Spleen (tissue), 11 donors: ENCODE results near the gene KLHL22. TPM values are rescaled to one million over a fixed set of nuclear protein-coding genes. Genes with fewer than 3 reads are reported as not detected.

ENCODE experiments used
- DNase-seq: peaks from one replicate; pipeline ENCODE4 v3.0.0-alpha.2; 2020
- H3K27ac ChIP-seq, 8 donors: fragments of 200-600 bp; sonication (generic) in 7 of 8; 1 replicate in 4 of 8; 2 replicates in 4 of 8; pipeline versions ENCODE4 v1.5.0 to v1.8.0; 2016 to 2021; ENCODE audit warnings: inconsistent platforms in 4 of 8, mild to moderate bottlenecking in 4 of 8, moderate library complexity in 1 of 8
- H3K27me3 ChIP-seq, 7 donors: fragments of 200-600 bp; sonication (generic) in 6 of 7; replicated peaks in 1 of 7; 1 replicate in 4 of 7; 2 replicates in 3 of 7; pipeline versions ENCODE4 v1.5.0 to v1.8.0; 2016 to 2021; ENCODE audit warnings: inconsistent platforms in 3 of 7, mild to moderate bottlenecking in 1 of 7
- H3K36me3 ChIP-seq, 6 donors: fragments of 200-600 bp; sonication (generic) in 5 of 6; 1 replicate in 4 of 6; 2 replicates in 2 of 6; pipeline versions ENCODE4 v1.5.0 to v1.8.0; 2016 to 2021; ENCODE audit warnings: inconsistent platforms in 2 of 6
- H3K4me1 ChIP-seq, 6 donors: fragments of 200-600 bp; sonication (generic) in 5 of 6; 1 replicate in 3 of 6; 2 replicates in 3 of 6; pipeline versions ENCODE4 v1.5.0 to v1.8.0; 2016 to 2021; ENCODE audit warnings: inconsistent platforms in 3 of 6
- H3K4me3 ChIP-seq, 8 donors: fragments of 200-600 bp; sonication (generic) in 7 of 8; 1 replicate in 4 of 8; 2 replicates in 4 of 8; pipeline versions ENCODE4 v1.5.0 to v1.8.0; 2016 to 2021; ENCODE audit warnings: inconsistent platforms in 4 of 8, mild to moderate bottlenecking in 4 of 8, moderate library complexity in 2 of 8
- H3K9me3 ChIP-seq, 8 donors: fragments of 200-600 bp; sonication (generic) in 7 of 8; 1 replicate in 4 of 8; 2 replicates in 4 of 8; pipeline versions ENCODE4 v1.5.0 to v1.8.0; 2016 to 2021; ENCODE audit warnings: inconsistent platforms in 4 of 8
- POLR2A ChIP-seq, 3 donors: fragments of 450-650 bp; IDR thresholded peaks; one replicate each; pipeline ENCODE4 v1.5.1; 2017; ENCODE audit warnings: antibody characterized with exemption in 3 of 3, mild to moderate bottlenecking in 1 of 3
- POLR2AphosphoS5 ChIP-seq, 3 donors: sonication (generic); formaldehyde crosslinking; IDR thresholded peaks; one replicate each; pipeline ENCODE4 v1.5.1; 2017; ENCODE audit warnings: antibody characterized with exemption in 3 of 3
- WGBS, 5 donors: extraction: QIAGEN DNeasy Blood & Tissue Kit in 3 of 5; methylation state at CpG; one replicate each; pipeline versions ENCODE4 v1.1.5 to v1.1.7; 2013 to 2018; 5-methylcytosine and 5-hydroxymethylcytosine counted together
- intact Hi-C: fragments of 100-400 bp; cut with DNase I; formaldehyde crosslinking; loops from one replicate; pipeline ENCODE4 v1.15.0; 2023; ENCODE audit warnings: low total_unique reads
- polyA plus RNA-seq, 3 donors: library from polyadenylated mRNA; stranded (reverse); fragments of 200-250 nt; gene quantifications; one replicate each; pipeline ENCODE4 v1.2.1, GENCODE V29; 2013
- total RNA-seq, 7 donors: library from RNA; depleted of rRNA in 3 of 7; stranded (reverse); fragments of >200 nt in 3 of 7; fragmentation: NEBNext Ultra II Directional in 4 of 7; extraction: Animal tissue kit (Norgen Biotek cat#: 25700) in 4 of 7; gene quantifications; one replicate each; pipeline versions ENCODE4 v1.1.0 to v1.2.1, GENCODE V29; 2016 to 2021
- TF ChIP-seq, protein P1 (sequence below), 11 experiments: fragments of 200-600 bp in 7 of 11; fragments of 450-650 bp in 4 of 11; sonication (generic) in 4 of 11; IDR thresholded peaks in 8 of 11; conservative IDR thresholded peaks in 3 of 11; 1 replicate in 7 of 11; 2 replicates in 4 of 11; pipeline versions ENCODE4 v1.4.0 to v1.8.0; 2016 to 2021; ENCODE audit warnings: antibody characterized with exemption in 11 of 11, inconsistent platforms in 4 of 11, mild to moderate bottlenecking in 1 of 11
- donor health status: healthy with polysubstance abuse.
- donor health status: DM: no; HTN: no; CAD: no; lungs with moderate emphysema.
- donor health status: DM: no; HTN: no; CAD: no.
- donor health status: Bipolar disorder and iron deficiency.
- donor health status: healthy.
- donor health status: DM: no; HTN: no; CAD: no.
- donor health status: DM: yes; HTN: yes; CAD: no.

KLHL22 gene
- total and polyA plus RNA-seq, 10 donors = 14.0 to 40.6 (median 28.6) TPM

GRCh38 chr22:20437613-20438426 is 57.8 kb downstream of the KLHL22 start, which contains the start of gene SCARF2:
TSS of gene SCARF2 (minus strand) at chr22:20437825. CDS start at chr22:20437754, 71 bp downstream.
- DNase-seq = peak; percentile 75
- H3K27me3 ChIP-seq = peaks cover 0 to 62% (median 32%) of the 10 kb centered on the region in 7 donors
- 3 to 13% (median 8%) methylated on average over 11 to 95 of the region's 95 CpGs for WGBS, 5 donors

DNA sequence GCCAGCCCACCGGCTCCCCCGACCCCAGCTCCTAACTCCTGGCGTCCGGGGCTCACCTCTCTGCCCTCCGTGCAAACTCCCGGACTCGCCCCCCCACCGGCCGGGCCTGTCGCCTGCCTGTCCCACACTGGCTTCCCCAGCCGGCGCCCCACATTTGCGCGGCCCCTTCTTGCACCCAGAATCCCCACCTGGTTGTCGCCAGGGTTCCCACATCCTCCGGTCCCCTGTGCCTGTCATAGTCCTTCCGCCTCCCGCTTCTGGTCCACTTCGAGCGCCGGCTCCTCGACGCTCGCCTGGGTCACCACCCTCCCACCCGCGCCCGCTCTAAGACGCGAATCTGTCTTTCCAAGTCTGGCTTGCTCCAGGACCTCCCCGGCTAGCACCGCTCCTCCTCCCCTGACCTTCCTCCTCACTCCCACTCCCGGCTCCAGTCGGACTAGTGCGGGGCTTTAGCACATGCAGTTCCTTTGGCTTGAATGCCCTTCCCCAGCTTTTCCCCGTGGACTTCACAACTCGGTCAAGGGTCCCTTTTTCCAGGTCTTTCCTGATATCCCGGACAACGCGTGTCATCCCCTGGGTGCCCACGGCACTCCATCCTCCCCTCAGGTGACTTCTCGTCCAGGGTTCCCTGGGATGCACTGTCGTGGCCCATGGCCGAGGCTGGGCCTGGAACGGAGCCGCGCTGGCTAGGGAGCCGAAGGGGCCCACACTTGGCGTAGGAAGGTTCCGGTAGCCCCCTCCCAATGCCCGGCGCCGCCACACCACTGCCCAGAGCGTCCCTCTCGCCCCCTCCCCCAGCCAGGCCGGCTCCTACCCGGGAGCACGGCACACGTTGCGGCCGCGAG is 58.6 kb downstream of the KLHL22 start:
- WGBS, 5 donors = 2 to 5% (median 4%) methylated on average over 43 to 61 of the region's 61 CpGs
- Histone ChIP-seq H3K36me3 (peaks cover 0 to 14% (median 6%) of the 10 kb centered on the region in 6 donors), H3K4me1 (peaks cover 0 to 81% (median 39%) of the 10 kb centered on the region in 6 donors), H3K27me3 (peaks cover 0 to 70% (median 38%) of the 10 kb centered on the region in 7 donors), H3K27ac (peak overlapping the region; percentile 5 to 85 (median 76)), H3K9me3 (no peaks in the 10 kb centered on the region), H3K4me3 (peak overlapping the region; percentile 29 to 71 (median 47))
- intact Hi-C loops = no loop called here
- peak; percentile 80 for DNase-seq
- TF ChIP-seq POLR2A (IDR thresholded peaks at IDR 0.05) (no peak), POLR2AphosphoS5 (IDR thresholded peaks at IDR 0.05) (peak in 2 of 3 donors; percentile 34 to 42)

More at GRCh38 chr22:20437613-20438426, 57.8 kb downstream of the KLHL22 start, which contains the start of gene SCARF2:
- Histone ChIP-seq H3K36me3 (peaks cover 0 to 22% (median 13%) of the 10 kb centered on the region in 6 donors), H3K4me1 (peaks cover 0 to 80% (median 40%) of the 10 kb centered on the region in 6 donors), H3K9me3 (no peaks in the 10 kb centered on the region), H3K4me3 (peak within 1 kb of the TSS; percentile 29 to 71 (median 47)), H3K27ac (peak within 1 kb of the TSS; percentile 48 to 85 (median 80))
- intact Hi-C loops = no loop called here
- peak in 2 of 3 donors; percentile 48 to 57 for TF ChIP-seq POLR2AphosphoS5 (IDR thresholded peaks at IDR 0.05)
- TF ChIP-seq, protein P1, sequence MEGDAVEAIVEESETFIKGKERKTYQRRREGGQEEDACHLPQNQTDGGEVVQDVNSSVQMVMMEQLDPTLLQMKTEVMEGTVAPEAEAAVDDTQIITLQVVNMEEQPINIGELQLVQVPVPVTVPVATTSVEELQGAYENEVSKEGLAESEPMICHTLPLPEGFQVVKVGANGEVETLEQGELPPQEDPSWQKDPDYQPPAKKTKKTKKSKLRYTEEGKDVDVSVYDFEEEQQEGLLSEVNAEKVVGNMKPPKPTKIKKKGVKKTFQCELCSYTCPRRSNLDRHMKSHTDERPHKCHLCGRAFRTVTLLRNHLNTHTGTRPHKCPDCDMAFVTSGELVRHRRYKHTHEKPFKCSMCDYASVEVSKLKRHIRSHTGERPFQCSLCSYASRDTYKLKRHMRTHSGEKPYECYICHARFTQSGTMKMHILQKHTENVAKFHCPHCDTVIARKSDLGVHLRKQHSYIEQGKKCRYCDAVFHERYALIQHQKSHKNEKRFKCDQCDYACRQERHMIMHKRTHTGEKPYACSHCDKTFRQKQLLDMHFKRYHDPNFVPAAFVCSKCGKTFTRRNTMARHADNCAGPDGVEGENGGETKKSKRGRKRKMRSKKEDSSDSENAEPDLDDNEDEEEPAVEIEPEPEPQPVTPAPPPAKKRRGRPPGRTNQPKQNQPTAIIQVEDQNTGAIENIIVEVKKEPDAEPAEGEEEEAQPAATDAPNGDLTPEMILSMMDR (IDR thresholded peaks at IDR 0.05 in 8 of 11, conservative IDR thresholded peaks at IDR 0.05 in 3 of 11) = no peak

DNA sequence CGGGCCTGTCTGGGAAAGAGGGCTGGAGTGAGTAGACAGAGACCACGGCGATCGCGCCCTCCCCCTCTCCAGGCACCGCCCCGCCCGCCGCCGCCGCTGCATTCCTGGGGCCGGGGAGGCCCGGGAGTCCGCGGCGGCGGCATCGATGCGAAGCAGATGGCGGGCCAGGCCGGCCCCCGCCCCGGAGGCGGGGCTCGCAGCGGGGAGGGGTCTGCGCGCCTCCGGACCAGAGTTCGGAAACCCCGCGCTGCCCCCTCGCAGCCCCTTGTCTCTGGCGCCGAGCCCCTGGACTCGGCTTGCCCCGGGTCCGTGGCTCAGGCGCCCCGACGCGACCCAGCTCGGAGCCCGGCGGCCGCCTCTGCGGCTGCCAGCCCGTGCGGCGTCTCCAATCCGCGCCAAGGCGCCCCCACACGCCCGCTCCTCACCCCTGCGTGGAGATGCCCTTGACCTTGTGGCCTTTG is 59.3 kb downstream of the KLHL22 start:
- peaks cover 4 to 81% (median 41%) of the 10 kb centered on the region in 6 donors for H3K4me1 ChIP-seq
- H3K9me3 ChIP-seq = no peaks in the 10 kb centered on the region
- peak overlapping the region; percentile 29 to 71 (median 47) for H3K4me3 ChIP-seq
- H3K27me3 ChIP-seq = peaks cover under 1 to 77% (median 45%) of the 10 kb centered on the region in 7 donors
- peak; percentile 73 for DNase-seq
- intact Hi-C loops = no loop called here
- TF ChIP-seq POLR2A (IDR thresholded peaks at IDR 0.05) = no peak
- peak in 1 of 3 donors; percentile 19 for TF ChIP-seq POLR2AphosphoS5 (IDR thresholded peaks at IDR 0.05)
- TF ChIP-seq, protein P1 (IDR thresholded peaks at IDR 0.05 in 8 of 11, conservative IDR thresholded peaks at IDR 0.05 in 3 of 11) = no peak
- H3K36me3 ChIP-seq = peaks cover 0 to 8% (median 2%) of the 10 kb centered on the region in 6 donors
- WGBS, 5 donors = 0 to 6% (median 1%) methylated on average over 8 to 56 of the region's 56 CpGs
- H3K27ac ChIP-seq = peak overlapping the region in 7 of 8 donors; percentile 5 to 85 (median 80)
